ENCODE measurements around the gene KCNC2.

Gene KCNC2

DNA sequence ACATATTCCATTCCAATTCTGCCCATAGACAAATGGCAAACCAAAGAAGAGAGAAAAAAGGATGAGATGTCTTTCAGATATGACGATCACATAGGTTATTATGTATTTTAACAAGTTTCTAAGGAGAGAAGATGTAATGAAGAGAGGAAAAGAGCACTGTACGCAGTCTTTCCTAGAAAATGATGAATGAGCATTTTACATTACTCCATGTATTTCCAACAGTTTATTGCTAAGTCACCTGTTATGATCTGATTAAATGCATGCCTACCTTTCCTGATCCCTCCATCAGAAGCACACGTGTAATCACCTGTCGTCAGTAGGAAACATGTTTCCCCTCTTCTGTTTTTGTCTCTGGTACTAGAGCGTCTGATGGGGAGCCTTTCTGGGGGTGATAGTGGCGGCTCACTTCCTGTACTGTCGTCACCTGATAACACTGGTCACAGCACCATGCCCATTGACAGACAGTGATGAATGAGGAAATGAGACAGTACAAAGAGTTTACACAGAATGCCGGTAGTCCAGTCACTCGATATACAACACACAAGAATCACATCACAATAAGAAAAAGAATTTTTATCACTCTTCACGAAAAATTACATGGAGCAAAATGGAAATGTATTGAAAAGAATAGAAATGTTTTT lies 161.6 kb downstream of the KCNC2 start:
- no peak for DNase-seq

GRCh38 chr12:75042125-75042524 lies 167.5 kb downstream of the KCNC2 start:
- DNase-seq: no peak

GRCh38 chr12:75041472-75041871 lies 168.2 kb downstream of the KCNC2 start:
- DNase-seq: no peak

DNA sequence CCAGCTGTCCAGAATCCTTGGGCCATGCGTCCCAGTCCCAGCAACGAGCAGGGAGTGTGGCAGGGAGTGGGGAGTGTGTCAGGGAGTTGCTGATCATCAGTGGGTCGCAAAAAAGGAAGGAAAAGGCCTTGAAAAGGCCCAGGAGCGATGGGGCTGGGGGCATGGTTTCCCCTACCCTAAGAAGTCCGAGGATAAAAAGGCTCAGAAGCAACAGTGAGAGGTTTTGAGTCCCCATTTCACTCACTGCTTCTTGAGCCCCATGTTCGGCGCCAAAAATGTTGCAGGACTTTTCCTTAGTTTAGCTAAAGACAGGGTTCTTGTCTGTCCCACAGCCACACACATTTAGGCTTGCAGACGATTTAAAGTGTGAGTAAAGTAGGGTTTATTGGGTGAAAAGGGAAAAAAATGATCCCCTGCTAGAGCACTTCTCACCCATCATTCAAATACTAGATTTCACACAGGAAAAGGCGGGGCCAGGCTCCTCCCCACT lies 189.5 kb downstream of the KCNC2 start:
- no peak for DNase-seq

DNA sequence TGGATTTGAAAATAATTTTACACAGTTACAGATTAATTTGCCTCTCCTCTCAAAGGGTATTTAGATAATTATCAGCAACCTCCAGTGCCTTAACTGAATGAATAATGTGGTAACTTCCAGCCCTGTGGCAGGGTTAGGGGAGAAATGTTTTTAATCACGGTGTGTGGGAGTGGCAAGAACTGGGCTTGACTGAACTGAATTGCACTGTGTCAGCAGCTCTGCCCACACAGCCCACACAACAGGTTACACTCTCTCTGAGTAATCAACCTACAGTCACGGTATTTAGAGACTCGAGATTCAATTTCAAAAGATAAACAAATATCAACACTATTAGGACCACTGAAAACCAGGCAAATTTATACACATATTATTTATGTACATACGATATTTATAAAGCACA lies 198.5 kb downstream of the KCNC2 start:
- no peak for DNase-seq

DNA sequence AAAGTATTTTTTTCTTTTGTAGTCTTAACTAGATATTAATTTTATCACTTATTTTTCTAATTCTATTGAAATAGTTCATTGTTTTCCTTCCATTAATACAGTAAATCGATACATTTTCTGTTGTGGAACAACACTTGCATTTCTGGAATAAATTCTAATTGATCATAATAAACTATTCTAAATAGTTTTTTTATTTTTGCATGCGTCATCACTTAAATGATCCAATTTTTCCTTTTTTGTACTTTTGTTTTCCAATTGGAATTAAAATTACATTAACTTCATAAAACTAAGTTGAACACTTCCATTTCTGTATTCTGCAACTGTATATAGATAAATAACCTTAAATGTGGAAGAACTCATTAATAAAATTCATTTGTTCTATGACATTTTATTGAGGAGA lies 202.5 kb downstream of the KCNC2 start:
- no peak for DNase-seq

GRCh38 chr12:75000120-75000519 lies 209.5 kb downstream of the KCNC2 start:
- DNase-seq: no peak

DNA sequence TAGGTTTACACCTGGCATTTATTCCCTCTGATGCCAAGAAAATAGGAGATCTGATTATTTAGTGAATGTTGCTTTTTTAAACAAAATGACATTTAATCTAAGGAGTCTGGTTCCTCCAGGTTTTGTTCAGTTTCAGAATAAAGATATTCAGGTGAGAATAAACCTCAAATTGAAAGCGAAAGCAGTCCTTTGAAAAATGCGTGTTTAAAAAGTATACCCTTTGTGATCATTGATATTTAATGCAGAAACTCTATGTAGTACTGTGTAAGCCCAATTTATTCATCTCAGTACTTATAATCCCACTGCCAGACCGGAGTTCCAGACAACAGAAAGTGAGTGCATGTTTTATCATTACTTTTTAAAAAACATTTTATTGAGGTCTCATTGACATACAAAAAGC lies 210.2 kb downstream of the KCNC2 start:
- DNase-seq: no peak

Data from CD4-positive, alpha-beta T cell treated with Interleukin-6 for 4 hours (primary cell).